Measurements from ENCODE around the gene SERINC3. TPM values are rescaled to one million over a fixed set of nuclear protein-coding genes. Genes with fewer than 3 reads are reported as not detected.

SERINC3 gene
- total RNA-seq, 1 experiment from 2014 or later, result 110 TPM

- H3K9me2 ChIP-seq (ENCODE audit: insufficient read depth), result no peaks in the 10 kb centered on the region
- no peak for DNase-seq
- H2AFZ ChIP-seq, result no peak overlapping the region
- no peaks in the 10 kb centered on the region for H3K36me3 ChIP-seq (ENCODE audit: low read depth)
- H3K27me3 ChIP-seq (ENCODE audit: insufficient read depth, low read depth), result no peaks in the 10 kb centered on the region
- no peaks in the 10 kb centered on the region for H3K79me2 ChIP-seq (ENCODE audit: low read depth)
- H3K4me2 ChIP-seq, result no peak overlapping the region
- no peaks in the 10 kb centered on the region for H3K9me3 ChIP-seq (ENCODE audit: insufficient read depth, low read depth)
- peaks cover 20% of the 10 kb centered on the region; the same call in 1 of the 2 replicates for H3F3A ChIP-seq (ENCODE audit: insufficient read depth, low read depth)
- H3K4me3 ChIP-seq, result no peak overlapping the region
- H3K27ac ChIP-seq, result no peak overlapping the region
- TF ChIP-seq CTCF (conservative IDR thresholded peaks at IDR 0.05) (no peak), EZH2 (IDR thresholded peaks at IDR 0.05; ENCODE audit: low read depth) (no peak)
- ChIA-PET POLR2A (ENCODE audit: unreplicated experiment) (no interaction called here), CTCF (no interaction called here)
- H3K4me1 ChIP-seq (replicated peaks; ENCODE audit: insufficient read depth), result peaks cover 31% of the 10 kb centered on the region
- no peaks in the 10 kb centered on the region for H4K20me1 ChIP-seq (ENCODE audit: insufficient read depth)
- intact Hi-C loops (cut with micrococcal nuclease; ENCODE audit: unreplicated experiment), result no loop called here
- no TSS peak for BruUV-seq (replicated peaks)
Observed at GRCh38 chr20:44527716-44528199, 5.9 kb upstream of the SERINC3 start.

- H3F3A ChIP-seq (ENCODE audit: insufficient read depth, low read depth), result peaks cover 16% of the 10 kb centered on the region; the same call in 1 of the 2 replicates
- H3K27me3 ChIP-seq (ENCODE audit: insufficient read depth, low read depth), result no peaks in the 10 kb centered on the region
- no TSS peak for BruUV-seq (replicated peaks)
- H3K79me2 ChIP-seq (ENCODE audit: low read depth), result peaks cover 7% of the 10 kb centered on the region
- DNase-seq, result peak; percentile 33 to 68
- H3K27ac ChIP-seq, result peak overlapping the region; percentile 62
- 0 out of 2 replicates have a peak overlapping the region, but pooled peaks have one; percentile 5 for H3K4me2 ChIP-seq
- no peaks in the 10 kb centered on the region for H3K9me2 ChIP-seq (ENCODE audit: insufficient read depth)
- peaks cover 2% of the 10 kb centered on the region; the same call in 1 of the 2 replicates for H4K20me1 ChIP-seq (ENCODE audit: insufficient read depth)
- no peak overlapping the region for H3K4me3 ChIP-seq
- no peaks in the 10 kb centered on the region for H3K9me3 ChIP-seq (ENCODE audit: insufficient read depth, low read depth)
- peaks cover 31% of the 10 kb centered on the region for H3K4me1 ChIP-seq (replicated peaks; ENCODE audit: insufficient read depth)
- TF ChIP-seq EZH2 (IDR thresholded peaks at IDR 0.05; ENCODE audit: low read depth) (no peak), CTCF (conservative IDR thresholded peaks at IDR 0.05) (no peak)
- CTCF ChIA-PET, result interaction anchor here (0.6 kb wide), 1 partner anchor 24 kb away, joined by 4 read pairs; no protein-coding TSS in a partner anchor
- intact Hi-C loops (cut with micrococcal nuclease; ENCODE audit: unreplicated experiment), result no loop called here
- no peak overlapping the region for H2AFZ ChIP-seq
- POLR2A ChIA-PET (ENCODE audit: unreplicated experiment), result no interaction called here
- no peaks in the 10 kb centered on the region for H3K36me3 ChIP-seq (ENCODE audit: low read depth)
Observed at GRCh38 chr20:44526129-44526528, 4.3 kb upstream of the SERINC3 start.

- no TSS peak for BruUV-seq (replicated peaks)
- Histone ChIP-seq H3K4me1 (replicated peaks; ENCODE audit: insufficient read depth) (peaks cover 39% of the 10 kb centered on the region), H3K9me2 (ENCODE audit: insufficient read depth) (no peaks in the 10 kb centered on the region), H2AFZ (no peak overlapping the region), H3K9me3 (ENCODE audit: insufficient read depth, low read depth) (no peaks in the 10 kb centered on the region), H3F3A (ENCODE audit: insufficient read depth, low read depth) (peaks cover 16% of the 10 kb centered on the region; the same call in 1 of the 2 replicates), H3K4me2 (no peak overlapping the region), H3K79me2 (ENCODE audit: low read depth) (peaks cover 30% of the 10 kb centered on the region), H3K4me3 (no peak overlapping the region), H4K20me1 (ENCODE audit: insufficient read depth) (peaks cover 26% of the 10 kb centered on the region), H3K36me3 (ENCODE audit: low read depth) (no peaks in the 10 kb centered on the region), H3K27me3 (ENCODE audit: insufficient read depth, low read depth) (no peaks in the 10 kb centered on the region), H3K27ac (no peak overlapping the region)
- ChIA-PET CTCF (no interaction called here), POLR2A (ENCODE audit: unreplicated experiment) (interaction anchor here (0.7 kb wide), 1 partner anchor 48 kb away, joined by 3 read pairs; no protein-coding TSS in a partner anchor)
- intact Hi-C loops (cut with micrococcal nuclease; ENCODE audit: unreplicated experiment), result loop anchor here (2.0 to 5.0 kb wide), 2 partner anchors 87 to 159 kb away; no protein-coding TSS in a partner anchor
- no peak for TF ChIP-seq EZH2 (IDR thresholded peaks at IDR 0.05; ENCODE audit: low read depth)
- TF ChIP-seq CTCF (conservative IDR thresholded peaks at IDR 0.05), result no peak
- no peak for DNase-seq
Observed at GRCh38 chr20:44523746-44524145, 1.9 kb upstream of the SERINC3 start.
